Right lobe of liver (tissue), 4 donors: Measurements from ENCODE around the gene B4GALT1.

Source experiments
- POLR2A ChIP-seq: fragments of 450-650 bp; IDR thresholded peaks from one replicate; pipeline ENCODE4 v1.6.1; 2017; ENCODE audit warnings: antibody characterized with exemption, mild to moderate bottlenecking
- TF ChIP-seq, protein P1 (sequence below), 4 donors: fragments of 200-600 bp in 3 of 4; fragments of 450-650 bp in 1 of 4; IDR thresholded peaks; one replicate each; pipeline versions ENCODE4 v1.5.1 to v1.8.0; 2016 to 2022; ENCODE audit warnings: antibody characterized with exemption in 4 of 4, mild to moderate bottlenecking in 2 of 4
- donor health status: DM: no; HTN: no; CAD: no.
- donor health status: DM: no; HTN: no; CAD: no.
- donor health status: DM: no; HTN: yes; CAD: no.

DNA sequence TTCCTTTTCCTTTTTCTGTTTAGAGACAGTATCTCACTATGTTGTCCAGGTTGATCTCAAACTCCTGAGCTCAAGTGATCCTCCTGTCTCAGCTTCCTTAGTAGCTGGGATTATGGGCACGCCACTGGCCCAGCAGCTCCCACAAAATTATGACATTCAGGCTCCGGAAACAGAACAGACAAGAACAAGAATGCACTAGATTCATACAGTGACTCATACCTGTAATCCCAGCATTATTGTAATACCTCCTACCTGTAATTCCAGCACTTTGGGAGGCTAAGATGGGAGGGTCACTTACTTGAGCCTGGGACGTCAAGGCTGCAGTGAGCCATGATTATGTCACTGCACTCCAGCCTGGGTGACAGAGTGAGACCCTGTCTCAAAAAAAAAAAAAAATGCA is 26.7 kb upstream of the B4GALT1 start:
- TF ChIP-seq POLR2A, result no peak
- TF ChIP-seq, protein P1, sequence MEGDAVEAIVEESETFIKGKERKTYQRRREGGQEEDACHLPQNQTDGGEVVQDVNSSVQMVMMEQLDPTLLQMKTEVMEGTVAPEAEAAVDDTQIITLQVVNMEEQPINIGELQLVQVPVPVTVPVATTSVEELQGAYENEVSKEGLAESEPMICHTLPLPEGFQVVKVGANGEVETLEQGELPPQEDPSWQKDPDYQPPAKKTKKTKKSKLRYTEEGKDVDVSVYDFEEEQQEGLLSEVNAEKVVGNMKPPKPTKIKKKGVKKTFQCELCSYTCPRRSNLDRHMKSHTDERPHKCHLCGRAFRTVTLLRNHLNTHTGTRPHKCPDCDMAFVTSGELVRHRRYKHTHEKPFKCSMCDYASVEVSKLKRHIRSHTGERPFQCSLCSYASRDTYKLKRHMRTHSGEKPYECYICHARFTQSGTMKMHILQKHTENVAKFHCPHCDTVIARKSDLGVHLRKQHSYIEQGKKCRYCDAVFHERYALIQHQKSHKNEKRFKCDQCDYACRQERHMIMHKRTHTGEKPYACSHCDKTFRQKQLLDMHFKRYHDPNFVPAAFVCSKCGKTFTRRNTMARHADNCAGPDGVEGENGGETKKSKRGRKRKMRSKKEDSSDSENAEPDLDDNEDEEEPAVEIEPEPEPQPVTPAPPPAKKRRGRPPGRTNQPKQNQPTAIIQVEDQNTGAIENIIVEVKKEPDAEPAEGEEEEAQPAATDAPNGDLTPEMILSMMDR (IDR thresholded peaks at IDR 0.05), result no peak
